K562 (cell line): ENCODE data around the gene MYO1D. TPM values are rescaled to one million over a fixed set of nuclear protein-coding genes. Genes with fewer than 3 reads are reported as not detected.

Experiments used
- BHLHE40 ChIP-seq: IDR thresholded peaks from 2 replicates; pipeline ENCODE4 v1.6.1; 2011; ENCODE audit warnings: low read length, improper control_type of control experiment
- RBM15 ChIP-seq: fragments of 200-400 bp; formaldehyde crosslinking; IDR thresholded peaks from 2 replicates; pipeline ENCODE4 v1.6.1; 2018; ENCODE audit warnings: mild to moderate bottlenecking, low read length, moderate library complexity; ENCODE audit not compliant: insufficient read depth
- polyA plus RNA-seq, 8 experiments: library from polyadenylated mRNA; depleted of rRNA in 4 of 8; stranded (reverse) in 5 of 8; unstranded in 3 of 8; fragments of >200 nt; fragmentation: Nextera tagmentation in 2 of 8; fragmentation: Illumina TruSeq in 1 of 8; extraction: Ambion mirVana in 2 of 8; extraction: Trizol in 1 of 8; gene quantifications; 2 replicates each; pipeline versions ENCODE4 v1.2.1 to v1.2.3, GENCODE V29; 2011 to 2014; ENCODE audit warnings: inconsistent platforms in 1 of 8, missing spikeins in 1 of 8
- total RNA-seq, 7 experiments: library from RNA; depleted of rRNA in 6 of 7; stranded (reverse); fragments of >200 nt in 6 of 7; fragmentation: Illumina TruSeq in 2 of 7; extraction: Trizol in 2 of 7; gene quantifications; 2 replicates each; pipeline versions ENCODE4 v1.2.1 to v1.2.3, GENCODE V29; 2011 to 2021; ENCODE audit warnings: low replicate concordance in 1 of 7
- TF ChIP-seq, protein P1 (sequence below): fragments of 200-600 bp; sonication (generic); IDR thresholded peaks from one replicate; pipeline ENCODE4 v1.6.1; 2012; ENCODE audit warnings: mild to moderate bottlenecking, low read depth, low read length, inconsistent platforms

MYO1D gene
- total and polyA plus RNA-seq, 9 of the 15 experiments (the other 6 are each of a cell fraction or from before 2014, with no cell fraction given) = 2.1 to 71.2 (median 45.4) TPM

DNA sequence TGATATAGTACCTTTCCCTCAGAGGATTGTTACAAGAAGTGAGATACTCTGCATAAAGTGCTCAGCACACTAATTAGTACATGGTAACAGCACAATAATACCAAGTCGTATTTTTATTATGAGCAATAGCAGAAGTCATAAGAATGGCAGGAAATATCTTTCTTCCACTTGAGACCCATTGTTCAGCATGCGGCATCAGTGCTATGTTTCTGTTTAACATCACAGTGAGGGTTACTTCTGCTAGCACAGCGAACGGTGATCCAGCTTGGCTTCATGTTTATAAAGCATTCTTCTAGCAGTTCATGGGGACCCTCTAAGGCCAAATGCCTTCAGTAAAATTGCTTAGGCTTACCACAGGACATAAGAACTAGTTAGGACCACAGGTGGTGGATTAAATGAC, 83.1 kb downstream of the MYO1D start (continued):
- TF ChIP-seq, protein P1, sequence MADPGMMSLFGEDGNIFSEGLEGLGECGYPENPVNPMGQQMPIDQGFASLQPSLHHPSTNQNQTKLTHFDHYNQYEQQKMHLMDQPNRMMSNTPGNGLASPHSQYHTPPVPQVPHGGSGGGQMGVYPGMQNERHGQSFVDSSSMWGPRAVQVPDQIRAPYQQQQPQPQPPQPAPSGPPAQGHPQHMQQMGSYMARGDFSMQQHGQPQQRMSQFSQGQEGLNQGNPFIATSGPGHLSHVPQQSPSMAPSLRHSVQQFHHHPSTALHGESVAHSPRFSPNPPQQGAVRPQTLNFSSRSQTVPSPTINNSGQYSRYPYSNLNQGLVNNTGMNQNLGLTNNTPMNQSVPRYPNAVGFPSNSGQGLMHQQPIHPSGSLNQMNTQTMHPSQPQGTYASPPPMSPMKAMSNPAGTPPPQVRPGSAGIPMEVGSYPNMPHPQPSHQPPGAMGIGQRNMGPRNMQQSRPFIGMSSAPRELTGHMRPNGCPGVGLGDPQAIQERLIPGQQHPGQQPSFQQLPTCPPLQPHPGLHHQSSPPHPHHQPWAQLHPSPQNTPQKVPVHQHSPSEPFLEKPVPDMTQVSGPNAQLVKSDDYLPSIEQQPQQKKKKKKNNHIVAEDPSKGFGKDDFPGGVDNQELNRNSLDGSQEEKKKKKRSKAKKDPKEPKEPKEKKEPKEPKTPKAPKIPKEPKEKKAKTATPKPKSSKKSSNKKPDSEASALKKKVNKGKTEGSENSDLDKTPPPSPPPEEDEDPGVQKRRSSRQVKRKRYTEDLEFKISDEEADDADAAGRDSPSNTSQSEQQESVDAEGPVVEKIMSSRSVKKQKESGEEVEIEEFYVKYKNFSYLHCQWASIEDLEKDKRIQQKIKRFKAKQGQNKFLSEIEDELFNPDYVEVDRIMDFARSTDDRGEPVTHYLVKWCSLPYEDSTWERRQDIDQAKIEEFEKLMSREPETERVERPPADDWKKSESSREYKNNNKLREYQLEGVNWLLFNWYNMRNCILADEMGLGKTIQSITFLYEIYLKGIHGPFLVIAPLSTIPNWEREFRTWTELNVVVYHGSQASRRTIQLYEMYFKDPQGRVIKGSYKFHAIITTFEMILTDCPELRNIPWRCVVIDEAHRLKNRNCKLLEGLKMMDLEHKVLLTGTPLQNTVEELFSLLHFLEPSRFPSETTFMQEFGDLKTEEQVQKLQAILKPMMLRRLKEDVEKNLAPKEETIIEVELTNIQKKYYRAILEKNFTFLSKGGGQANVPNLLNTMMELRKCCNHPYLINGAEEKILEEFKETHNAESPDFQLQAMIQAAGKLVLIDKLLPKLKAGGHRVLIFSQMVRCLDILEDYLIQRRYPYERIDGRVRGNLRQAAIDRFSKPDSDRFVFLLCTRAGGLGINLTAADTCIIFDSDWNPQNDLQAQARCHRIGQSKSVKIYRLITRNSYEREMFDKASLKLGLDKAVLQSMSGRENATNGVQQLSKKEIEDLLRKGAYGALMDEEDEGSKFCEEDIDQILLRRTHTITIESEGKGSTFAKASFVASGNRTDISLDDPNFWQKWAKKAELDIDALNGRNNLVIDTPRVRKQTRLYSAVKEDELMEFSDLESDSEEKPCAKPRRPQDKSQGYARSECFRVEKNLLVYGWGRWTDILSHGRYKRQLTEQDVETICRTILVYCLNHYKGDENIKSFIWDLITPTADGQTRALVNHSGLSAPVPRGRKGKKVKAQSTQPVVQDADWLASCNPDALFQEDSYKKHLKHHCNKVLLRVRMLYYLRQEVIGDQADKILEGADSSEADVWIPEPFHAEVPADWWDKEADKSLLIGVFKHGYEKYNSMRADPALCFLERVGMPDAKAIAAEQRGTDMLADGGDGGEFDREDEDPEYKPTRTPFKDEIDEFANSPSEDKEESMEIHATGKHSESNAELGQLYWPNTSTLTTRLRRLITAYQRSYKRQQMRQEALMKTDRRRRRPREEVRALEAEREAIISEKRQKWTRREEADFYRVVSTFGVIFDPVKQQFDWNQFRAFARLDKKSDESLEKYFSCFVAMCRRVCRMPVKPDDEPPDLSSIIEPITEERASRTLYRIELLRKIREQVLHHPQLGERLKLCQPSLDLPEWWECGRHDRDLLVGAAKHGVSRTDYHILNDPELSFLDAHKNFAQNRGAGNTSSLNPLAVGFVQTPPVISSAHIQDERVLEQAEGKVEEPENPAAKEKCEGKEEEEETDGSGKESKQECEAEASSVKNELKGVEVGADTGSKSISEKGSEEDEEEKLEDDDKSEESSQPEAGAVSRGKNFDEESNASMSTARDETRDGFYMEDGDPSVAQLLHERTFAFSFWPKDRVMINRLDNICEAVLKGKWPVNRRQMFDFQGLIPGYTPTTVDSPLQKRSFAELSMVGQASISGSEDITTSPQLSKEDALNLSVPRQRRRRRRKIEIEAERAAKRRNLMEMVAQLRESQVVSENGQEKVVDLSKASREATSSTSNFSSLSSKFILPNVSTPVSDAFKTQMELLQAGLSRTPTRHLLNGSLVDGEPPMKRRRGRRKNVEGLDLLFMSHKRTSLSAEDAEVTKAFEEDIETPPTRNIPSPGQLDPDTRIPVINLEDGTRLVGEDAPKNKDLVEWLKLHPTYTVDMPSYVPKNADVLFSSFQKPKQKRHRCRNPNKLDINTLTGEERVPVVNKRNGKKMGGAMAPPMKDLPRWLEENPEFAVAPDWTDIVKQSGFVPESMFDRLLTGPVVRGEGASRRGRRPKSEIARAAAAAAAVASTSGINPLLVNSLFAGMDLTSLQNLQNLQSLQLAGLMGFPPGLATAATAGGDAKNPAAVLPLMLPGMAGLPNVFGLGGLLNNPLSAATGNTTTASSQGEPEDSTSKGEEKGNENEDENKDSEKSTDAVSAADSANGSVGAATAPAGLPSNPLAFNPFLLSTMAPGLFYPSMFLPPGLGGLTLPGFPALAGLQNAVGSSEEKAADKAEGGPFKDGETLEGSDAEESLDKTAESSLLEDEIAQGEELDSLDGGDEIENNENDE = no peak
- TF ChIP-seq BHLHE40 (no peak), RBM15 (no peak)
